H54 (cell line): ENCODE data around the gene DCST1.

Experiments
- DNase-seq: peaks from one replicate; pipeline ENCODE4 v3.0.0; 2011; ENCODE audit warnings: low spot score, mixed read lengths; ENCODE audit not compliant: insufficient read length
- FAIRE-seq: peaks from 3 replicates; lab custom pipeline; 2011; peaks lifted over from hg19 to GRCh38; lab: Jason Lieb, UNC
- POLR2A ChIP-seq: IDR thresholded peaks from 2 replicates; pipeline ENCODE4 v1.6.1; 2011; ENCODE audit warnings: low read depth, mild to moderate bottlenecking, low read length

The DCST1 gene

GRCh38 chr1:155040358-155041093, 6.9 kb downstream of the DCST1 start:
- FAIRE-seq = no peak
- DNase-seq = no peak
- no peak for TF ChIP-seq POLR2A

- DNase-seq (no peak), FAIRE-seq (no peak)
- TF ChIP-seq POLR2A = no peak
These were observed 9.2 kb downstream of the DCST1 start for GRCh38 chr1:155042789-155043188.

- no peak for TF ChIP-seq POLR2A
- FAIRE-seq = no peak
- DNase-seq = no peak
These were observed 9.7 kb downstream of the DCST1 start for GRCh38 chr1:155043301-155043702.

- DNase-seq (no peak), FAIRE-seq (no peak)
- TF ChIP-seq POLR2A = no peak
These were observed 10.2 kb downstream of the DCST1 start for GRCh38 chr1:155043793-155044192.

- no peak for DNase-seq
- TF ChIP-seq POLR2A = no peak
- FAIRE-seq = no peak
These were observed 10.7 kb downstream of the DCST1 start for GRCh38 chr1:155044365-155044764.

GRCh38 chr1:155044812-155045657, 11.4 kb downstream of the DCST1 start:
- DNase-seq (peak; percentile 90), FAIRE-seq (no peak)
- no peak for TF ChIP-seq POLR2A

GRCh38 chr1:155048449-155049334, 15.1 kb downstream of the DCST1 start:
- FAIRE-seq (no peak), DNase-seq (no peak)
- no peak for TF ChIP-seq POLR2A

GRCh38 chr1:155049651-155050559, 16.3 kb downstream of the DCST1 start:
- no peak for TF ChIP-seq POLR2A
- FAIRE-seq (no peak), DNase-seq (peak; percentile 67)

- DNase-seq (peak; percentile 94), FAIRE-seq (no peak)
- peak; percentile 81 for TF ChIP-seq POLR2A
These were observed 17.1 kb downstream of the DCST1 start, which contains the start of gene ADAM15 for GRCh38 chr1:155050560-155051341. ADAM15 (plus strand) TSS chr1:155051316; CDS start chr1:155051387, 71 bp downstream.

- no peak for FAIRE-seq
- no peak for DNase-seq
- TF ChIP-seq POLR2A = no peak
These were observed 17.7 kb downstream of the DCST1 start for GRCh38 chr1:155051342-155051776.

GRCh38 chr1:155051777-155052398, 18.3 kb downstream of the DCST1 start:
- no peak for TF ChIP-seq POLR2A
- DNase-seq = peak; percentile 71
- FAIRE-seq = no peak
